GM18861 (cell line): ENCODE results near the gene EYA4.

Experiments
- ATAC-seq: cut with Tn5 transposase; IDR thresholded peaks from one replicate; pipeline ENCODE4 v1.9.1; 2021; ENCODE audit not compliant: unreplicated experiment

The EYA4 gene

GRCh38 chr6:133241086-133241900 is at the start of gene EYA4:
Gene EYA4, plus strand, starts transcription at chr6:133241357. Its CDS starts 33,424 bp downstream, at chr6:133274781.
- ATAC-seq, result no peak

GRCh38 chr6:133193396-133193795 is 47.8 kb upstream of the EYA4 start:
- ATAC-seq, result no peak

GRCh38 chr6:133198725-133199124 is 42.4 kb upstream of the EYA4 start:
- ATAC-seq, result no peak

GRCh38 chr6:133201231-133201630 is 39.9 kb upstream of the EYA4 start:
- ATAC-seq, result no peak

- no peak for ATAC-seq
Measured at GRCh38 chr6:133202610-133203343, 38.4 kb upstream of the EYA4 start.

GRCh38 chr6:133203344-133203697 is 37.8 kb upstream of the EYA4 start:
- no peak for ATAC-seq

GRCh38 chr6:133205304-133205703 is 35.9 kb upstream of the EYA4 start:
- ATAC-seq, result no peak

- ATAC-seq, result no peak
Measured at GRCh38 chr6:133206942-133207341, 34.2 kb upstream of the EYA4 start.

GRCh38 chr6:133207754-133208153 is 33.4 kb upstream of the EYA4 start:
- ATAC-seq, result no peak

- ATAC-seq, result no peak
Measured at GRCh38 chr6:133208183-133208755, 32.9 kb upstream of the EYA4 start.

- no peak for ATAC-seq
Measured at GRCh38 chr6:133214267-133214666, 26.9 kb upstream of the EYA4 start.

- no peak for ATAC-seq
Measured at GRCh38 chr6:133218852-133219251, 22.3 kb upstream of the EYA4 start.

- no peak for ATAC-seq
Measured at GRCh38 chr6:133223452-133224029, 17.6 kb upstream of the EYA4 start.

GRCh38 chr6:133225560-133225959 is 15.6 kb upstream of the EYA4 start:
- no peak for ATAC-seq

GRCh38 chr6:133227344-133227743 is 13.8 kb upstream of the EYA4 start:
- no peak for ATAC-seq

GRCh38 chr6:133230052-133230451 is 11.1 kb upstream of the EYA4 start:
- ATAC-seq, result no peak

- no peak for ATAC-seq
Measured at GRCh38 chr6:133235221-133235620, 5.9 kb upstream of the EYA4 start.

- ATAC-seq, result no peak
Measured at GRCh38 chr6:133236932-133237331, 4.2 kb upstream of the EYA4 start.

- ATAC-seq, result no peak
Measured at GRCh38 chr6:133240511-133241085, 559 bp upstream of the EYA4 start.

GRCh38 chr6:133241901-133242636 is 912 bp downstream of the EYA4 start:
- no peak for ATAC-seq
